Measurements from ENCODE around the gene RXYLT1. TPM values are rescaled to one million over a fixed set of nuclear protein-coding genes. Genes with fewer than 3 reads are reported as not detected.

Gene RXYLT1
- total RNA-seq, 1 donor from 2014 or later, result 14.3 TPM

DNA sequence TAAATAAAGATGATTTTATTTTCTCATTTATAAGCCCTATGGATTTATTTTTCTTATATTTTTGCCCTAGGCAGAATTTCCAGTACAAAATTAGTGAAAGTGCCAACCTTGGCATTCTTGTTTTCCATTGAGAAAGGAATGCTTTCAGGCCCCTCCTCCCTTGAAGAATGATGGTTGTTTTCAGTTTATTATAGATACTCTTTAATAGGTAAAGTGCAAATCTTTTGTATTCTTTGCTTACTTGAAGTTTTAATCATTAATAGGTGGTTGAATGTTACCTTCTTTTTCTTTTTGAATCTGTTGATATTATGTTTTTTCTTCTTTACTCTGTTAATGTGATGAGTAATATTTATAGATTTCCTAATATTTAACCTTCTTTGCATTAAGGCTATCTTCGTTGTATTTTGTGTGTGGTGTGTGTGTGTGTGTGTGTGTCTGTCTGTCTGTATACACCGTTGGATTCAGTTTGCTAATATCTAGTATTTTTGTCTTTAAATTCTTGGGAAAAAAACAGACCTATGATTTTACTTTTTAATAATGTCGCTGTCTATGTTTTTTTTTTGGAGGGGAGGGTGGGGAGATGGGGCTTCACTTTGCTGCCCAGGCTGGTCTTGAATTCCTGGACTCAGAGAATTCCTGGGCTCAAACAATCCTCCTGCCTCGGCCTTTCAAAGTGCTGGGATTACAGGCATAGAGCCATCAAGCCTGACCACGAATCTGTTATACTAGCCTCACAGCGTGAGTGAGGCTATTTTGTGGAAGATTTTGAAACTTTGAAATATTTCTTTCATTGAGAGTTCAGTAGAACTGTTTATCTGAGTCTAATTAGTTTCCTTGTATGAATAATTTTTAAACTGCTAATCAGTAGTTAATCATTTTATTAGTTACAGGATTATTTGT, 78.3 kb downstream of the RXYLT1 start:
- intact Hi-C loops (cut with DNase I), result no loop called here
- ATAC-seq (ENCODE audit: poor library complexity), result no peak
- DNase-seq, result no peak

Other genes starting within 250 kb of the RXYLT1 start
- 41.3 TPM for gene DPY19L2, start 111.4 kb upstream of the RXYLT1 start, total RNA-seq
- 2.0 TPM for gene SRGAP1, start 64.8 kb downstream of the RXYLT1 start, total RNA-seq

All from Right ventricle myocardium superior (tissue), 1 donor.